GM19023 (cell line): ENCODE data around the gene HIGD2A.
A peak's percentile ranks its signal among the peaks of the same experiment; 100 is the strongest.

Experiments used
- ATAC-seq: cut with Tn5 transposase; IDR thresholded peaks from one replicate; pipeline ENCODE4 v1.9.1; 2021; ENCODE audit warnings: mild to moderate bottlenecking, moderate library complexity; ENCODE audit not compliant: unreplicated experiment

HIGD2A gene, protein sequence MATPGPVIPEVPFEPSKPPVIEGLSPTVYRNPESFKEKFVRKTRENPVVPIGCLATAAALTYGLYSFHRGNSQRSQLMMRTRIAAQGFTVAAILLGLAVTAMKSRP

DNA sequence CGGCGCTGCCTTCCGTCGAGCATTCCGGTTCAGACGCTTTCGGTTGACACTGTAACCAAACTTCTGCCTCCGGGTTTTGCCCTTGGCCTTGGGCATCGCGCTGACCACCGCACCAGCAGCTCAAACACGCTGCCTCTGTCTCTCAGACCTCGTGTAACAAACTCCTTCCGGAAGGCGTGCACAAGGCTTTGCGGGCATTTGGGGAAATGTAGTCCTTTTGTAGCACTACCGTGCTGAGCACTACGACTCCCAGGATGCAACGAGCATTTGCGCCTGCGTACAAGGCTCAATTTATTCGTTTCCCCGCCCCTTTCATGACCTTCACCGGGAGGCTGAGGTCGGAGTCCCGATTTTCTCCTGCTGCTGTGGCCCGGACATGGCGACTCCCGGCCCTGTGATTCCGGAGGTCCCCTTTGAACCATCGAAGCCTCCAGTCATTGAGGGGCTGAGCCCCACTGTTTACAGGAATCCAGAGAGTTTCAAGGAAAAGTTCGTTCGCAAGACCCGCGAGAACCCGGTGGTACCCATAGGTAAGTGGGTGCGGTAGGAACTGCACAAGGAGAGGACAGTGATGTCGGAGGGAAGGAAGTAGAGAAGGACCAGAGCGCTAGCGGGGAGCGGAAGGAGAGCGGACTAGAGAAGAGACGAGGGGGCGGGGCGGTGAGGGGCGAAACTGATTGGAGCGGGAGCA, at the start of gene HIGD2A, which contains the start of gene NOP16:
Gene HIGD2A (plus strand): TSS at position 308 of the 691 bp plus-strand sequence. CDS start 69 bp downstream, at position 377.
Gene NOP16 (minus strand): TSS at position 155 of the 691 bp plus-strand sequence. CDS start 59 bp downstream, at position 96.
- ATAC-seq = peak; percentile 87

DNA sequence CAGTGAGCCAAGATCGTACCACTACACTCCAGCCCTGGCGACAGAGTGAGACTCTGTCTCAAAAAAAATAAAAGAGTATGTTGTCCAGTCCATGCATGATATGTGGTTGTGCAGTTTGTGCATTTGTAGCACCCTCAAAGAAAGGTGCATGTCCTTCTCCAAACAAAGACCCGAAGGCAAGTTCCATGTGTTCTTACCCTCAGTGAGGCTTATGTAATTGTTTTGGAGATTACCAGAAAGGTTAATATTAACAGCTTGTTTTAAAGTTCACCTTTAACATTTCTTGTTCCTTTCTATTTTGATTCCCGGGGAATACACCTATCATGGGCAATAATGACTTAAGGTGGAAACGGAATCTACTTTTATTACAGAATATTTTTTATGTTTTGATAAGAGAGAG, 49.2 kb upstream of the HIGD2A start:
- no peak for ATAC-seq

DNA sequence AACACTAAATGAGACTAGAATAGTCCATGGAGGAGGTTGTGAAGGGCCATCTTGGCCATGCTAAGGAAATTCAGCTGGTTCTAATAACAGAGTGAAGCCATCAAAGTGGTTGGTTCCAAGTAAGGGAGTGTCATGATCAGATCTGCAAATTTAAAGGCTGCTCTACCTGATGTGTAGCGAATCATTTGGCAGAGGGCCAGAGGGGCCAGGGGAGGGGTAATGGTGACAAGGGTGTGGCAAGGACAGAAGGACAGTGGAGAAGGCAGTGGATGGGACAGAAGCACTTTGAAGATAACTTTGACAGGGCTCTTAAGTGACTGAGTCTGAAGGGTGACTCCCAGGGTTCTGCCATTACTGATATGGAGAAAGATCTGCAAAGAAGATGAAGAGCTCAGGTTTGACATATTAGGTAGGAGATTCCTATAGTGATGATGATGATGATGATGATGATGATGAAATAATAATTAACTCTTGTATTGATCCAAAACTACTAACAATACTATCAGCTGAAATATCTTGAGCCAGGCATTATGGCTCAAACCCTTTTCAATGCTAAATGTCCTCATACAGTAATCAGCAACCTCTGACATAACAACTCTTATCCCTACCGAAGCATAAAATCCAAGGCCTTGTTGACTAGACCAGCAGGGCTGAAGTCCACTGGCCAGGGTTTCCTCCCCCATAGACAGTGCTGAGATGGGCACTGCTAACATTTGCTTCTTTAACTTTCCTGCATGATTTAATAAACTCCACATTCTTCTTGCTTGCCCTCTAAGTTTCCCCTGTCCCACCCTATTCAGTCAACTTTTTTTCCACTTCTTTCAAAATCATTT, 47.0 kb upstream of the HIGD2A start:
- no peak for ATAC-seq

DNA sequence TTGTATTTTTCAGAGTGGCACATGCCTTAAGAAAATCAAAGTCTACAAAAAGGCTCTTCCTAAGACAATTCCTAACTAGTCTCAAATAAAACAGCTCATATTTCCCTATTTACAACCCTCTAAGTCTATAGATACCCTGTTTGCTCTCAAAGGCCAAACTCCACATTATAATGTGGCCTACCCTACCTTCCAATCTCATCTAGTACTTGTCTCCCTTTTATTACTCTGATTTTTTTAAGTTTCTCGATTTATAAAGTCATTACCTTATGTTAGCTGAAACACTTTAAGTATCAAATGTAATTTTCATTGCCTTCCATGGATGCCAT, 46.4 kb upstream of the HIGD2A start:
- ATAC-seq = no peak

DNA sequence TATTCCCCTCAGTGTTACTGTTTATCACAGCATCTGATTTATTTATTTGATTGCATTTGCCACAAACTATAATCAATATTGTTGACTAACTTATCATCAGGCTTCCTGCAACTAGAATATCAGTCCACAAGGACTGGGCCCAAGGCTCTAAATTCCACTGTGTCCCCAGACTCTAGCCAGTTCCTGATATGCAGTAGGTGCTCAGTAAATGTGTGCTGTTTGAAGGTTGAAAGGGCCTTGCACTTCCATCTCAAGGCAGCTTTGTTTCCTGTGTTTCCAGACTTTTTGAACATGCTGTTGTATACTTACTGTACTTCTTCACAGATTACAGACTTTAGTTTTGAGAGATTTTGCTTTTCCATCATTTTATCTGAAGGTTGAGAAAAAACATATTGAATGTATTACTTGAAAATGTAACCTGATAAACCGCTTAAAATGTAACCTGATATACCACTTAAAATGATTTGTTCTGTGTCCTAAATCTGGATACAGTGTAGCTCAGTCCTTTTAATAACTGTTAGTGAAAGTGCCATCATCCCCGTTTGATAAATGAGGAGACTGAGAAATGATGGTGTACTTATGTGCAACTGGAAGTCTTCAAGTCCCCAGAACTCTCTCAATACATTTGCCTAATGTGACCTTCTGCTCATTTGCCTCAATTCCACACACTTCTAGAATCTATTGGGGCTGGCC, 45.6 kb upstream of the HIGD2A start:
- no peak for ATAC-seq

DNA sequence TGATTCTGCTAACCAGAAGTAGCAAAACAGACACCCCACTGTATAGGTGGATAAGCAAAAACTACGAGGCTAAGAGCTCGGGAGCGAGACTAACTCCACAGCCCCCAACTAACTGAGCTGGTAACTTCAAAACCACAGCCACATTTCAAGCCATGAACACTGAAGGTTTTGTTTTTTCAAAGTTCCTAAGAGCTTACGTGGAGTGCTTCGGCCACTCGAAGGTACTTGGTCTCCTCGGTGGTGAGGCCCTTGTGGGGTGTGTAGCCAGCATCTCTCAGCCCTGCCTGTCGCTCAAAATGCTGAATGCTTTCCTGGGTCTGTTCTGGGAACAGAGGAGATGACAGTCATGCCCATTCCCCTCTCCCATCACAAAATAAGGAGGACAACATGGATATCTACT, 38.1 kb upstream of the HIGD2A start:
- no peak for ATAC-seq

DNA sequence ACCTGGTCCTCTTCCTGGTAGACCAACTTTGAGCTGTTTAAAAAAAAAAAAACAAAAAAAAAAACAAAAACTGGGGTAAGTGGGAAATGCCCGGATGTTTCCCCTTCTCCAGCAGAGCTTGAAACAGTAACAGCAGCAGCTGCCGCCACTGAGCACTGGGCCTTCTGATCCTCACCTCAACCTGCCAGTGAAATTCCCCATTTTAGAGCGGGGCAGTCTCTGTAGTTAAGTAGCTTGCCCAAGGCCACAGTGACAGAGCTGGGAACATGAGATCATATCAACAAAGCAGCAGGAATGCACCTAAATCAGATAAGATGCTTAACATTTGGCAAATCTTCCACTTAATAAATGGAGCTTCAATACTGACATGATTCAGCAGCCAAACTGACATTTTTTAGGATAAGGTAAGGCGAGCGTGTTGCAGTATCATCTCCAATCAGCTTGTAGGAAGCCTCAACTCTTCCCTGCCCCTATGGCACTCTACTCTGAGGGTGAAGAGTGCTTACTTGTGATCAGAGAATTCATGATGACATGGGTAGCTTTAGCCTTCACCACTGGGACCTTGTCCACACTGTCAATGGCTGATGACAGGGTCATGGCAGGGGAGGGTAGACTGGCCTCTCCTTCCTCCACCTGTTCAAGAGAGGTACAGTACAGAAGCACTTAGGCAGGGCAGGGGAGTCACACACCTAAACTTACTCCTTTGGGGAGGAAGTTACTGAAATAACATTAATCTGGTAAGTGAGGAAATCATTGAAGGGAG, 36.3 kb upstream of the HIGD2A start:
- ATAC-seq = no peak

DNA sequence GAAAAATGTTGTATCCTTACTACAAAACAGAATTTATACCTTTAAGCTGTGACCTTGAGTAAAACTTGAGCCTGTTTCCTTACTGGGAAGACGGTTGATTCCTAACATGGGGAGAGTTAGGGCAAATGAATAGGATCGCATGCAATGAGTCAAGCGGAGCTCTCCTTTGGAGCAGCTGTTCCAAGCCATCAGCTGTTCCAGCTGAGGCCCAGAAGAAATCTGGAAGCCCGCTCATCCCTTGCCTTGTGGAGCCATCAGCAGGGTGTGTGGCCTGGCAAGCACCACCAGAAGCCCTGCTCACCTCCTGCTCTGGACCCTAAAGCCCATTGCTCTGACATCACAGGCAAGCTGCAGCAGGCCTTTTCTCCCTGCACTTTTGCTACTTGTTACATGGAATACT, 35.0 kb upstream of the HIGD2A start:
- ATAC-seq = no peak

DNA sequence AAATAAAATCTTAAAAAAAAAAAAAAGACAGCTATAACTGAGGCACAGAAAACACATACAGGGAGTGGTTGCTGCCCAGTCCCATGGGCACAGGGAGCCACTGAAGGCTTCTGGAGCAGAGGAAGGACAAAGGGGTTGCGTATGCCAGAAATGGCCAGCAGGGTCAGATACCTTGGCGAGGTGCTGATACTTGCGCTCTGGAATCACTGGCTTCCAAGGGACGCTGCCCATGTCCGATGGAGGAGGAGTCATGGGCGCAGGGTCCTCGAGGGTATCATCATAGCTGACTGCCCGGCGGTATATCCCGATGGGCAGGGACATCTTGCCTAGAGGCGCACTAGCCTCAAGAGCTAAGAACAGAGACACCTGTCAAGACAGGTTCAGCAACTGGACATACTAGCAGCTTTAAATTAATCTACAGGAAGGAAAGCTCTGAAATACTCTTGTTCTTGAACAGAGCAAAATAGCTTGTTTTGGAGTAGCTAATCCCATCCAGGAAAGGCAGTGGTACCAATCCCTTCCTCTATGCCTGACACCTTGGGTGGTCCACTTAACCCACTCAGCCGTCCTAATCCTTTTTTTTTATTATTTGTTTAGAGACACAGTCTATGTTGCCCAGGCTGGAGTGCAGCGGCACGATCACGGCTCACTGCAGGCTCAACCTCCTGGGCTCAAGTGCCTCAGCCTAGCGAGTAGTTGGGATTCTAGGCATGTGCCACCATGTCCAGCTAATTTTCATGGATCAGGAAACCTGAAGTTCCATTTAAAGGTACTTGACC, 33.0 kb upstream of the HIGD2A start:
- ATAC-seq = no peak

DNA sequence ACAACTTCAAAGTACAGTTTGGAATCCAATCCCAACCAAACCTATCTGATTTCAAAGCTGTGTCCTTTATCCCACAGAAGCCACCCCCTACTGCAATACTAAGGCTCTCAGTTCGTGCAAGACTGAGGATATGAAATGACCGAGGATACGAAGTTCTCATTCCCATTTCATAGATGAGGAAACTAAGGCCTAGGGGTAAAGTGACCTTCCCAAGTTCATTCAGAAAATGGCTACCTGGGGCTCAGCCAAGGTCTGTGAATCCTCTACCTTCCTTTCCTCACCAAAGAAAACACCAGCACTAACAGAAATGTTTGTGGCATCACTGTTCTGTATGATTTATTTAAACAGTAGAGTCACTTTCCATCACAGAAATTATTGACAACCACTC, 32.4 kb upstream of the HIGD2A start:
- no peak for ATAC-seq

DNA sequence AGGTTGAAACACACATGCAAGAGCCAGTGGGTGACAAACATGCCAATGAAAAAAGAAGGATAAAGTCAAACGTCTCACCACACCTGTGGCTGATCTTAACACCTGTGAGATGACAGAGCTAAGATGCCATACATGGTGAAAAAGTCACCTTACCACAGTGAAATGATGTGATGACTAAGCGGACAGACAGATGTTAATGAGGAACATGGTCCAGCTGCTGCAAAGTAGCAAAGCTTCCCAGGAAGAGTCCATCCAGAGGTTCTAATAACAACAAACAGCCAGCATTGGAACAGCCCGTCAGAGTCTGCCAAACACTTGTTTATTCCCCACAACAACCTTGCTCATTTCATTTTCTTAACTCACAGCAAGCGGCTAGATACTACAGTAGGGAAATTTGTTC, 28.9 kb upstream of the HIGD2A start:
- no peak for ATAC-seq

DNA sequence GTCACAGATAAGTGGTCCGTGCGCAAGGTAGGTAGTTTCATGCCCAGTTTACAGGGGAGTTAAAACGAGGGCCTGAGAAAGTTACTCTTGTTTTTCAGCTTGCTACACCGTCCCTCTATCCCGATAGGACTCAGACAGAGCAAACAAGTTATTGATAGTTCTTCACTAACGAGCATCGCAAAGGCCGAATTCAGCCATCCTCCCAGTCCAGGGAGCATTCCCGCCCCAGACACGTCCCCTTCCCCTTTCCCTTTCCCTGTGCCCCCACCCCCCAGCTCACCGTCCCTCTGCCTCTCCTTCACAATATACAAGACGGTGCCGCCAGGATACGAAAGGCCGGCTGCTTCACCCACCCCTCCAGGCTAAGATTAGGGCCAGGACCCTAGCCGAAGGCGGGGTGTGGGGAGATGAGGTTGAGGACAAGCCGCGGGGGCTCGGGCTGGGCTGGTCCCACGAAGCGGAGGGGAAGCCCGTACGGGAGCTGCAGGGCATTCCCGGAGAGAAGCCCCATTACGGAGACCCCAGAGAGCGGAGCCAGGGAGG, 27.6 kb upstream of the HIGD2A start:
- no peak for ATAC-seq

DNA sequence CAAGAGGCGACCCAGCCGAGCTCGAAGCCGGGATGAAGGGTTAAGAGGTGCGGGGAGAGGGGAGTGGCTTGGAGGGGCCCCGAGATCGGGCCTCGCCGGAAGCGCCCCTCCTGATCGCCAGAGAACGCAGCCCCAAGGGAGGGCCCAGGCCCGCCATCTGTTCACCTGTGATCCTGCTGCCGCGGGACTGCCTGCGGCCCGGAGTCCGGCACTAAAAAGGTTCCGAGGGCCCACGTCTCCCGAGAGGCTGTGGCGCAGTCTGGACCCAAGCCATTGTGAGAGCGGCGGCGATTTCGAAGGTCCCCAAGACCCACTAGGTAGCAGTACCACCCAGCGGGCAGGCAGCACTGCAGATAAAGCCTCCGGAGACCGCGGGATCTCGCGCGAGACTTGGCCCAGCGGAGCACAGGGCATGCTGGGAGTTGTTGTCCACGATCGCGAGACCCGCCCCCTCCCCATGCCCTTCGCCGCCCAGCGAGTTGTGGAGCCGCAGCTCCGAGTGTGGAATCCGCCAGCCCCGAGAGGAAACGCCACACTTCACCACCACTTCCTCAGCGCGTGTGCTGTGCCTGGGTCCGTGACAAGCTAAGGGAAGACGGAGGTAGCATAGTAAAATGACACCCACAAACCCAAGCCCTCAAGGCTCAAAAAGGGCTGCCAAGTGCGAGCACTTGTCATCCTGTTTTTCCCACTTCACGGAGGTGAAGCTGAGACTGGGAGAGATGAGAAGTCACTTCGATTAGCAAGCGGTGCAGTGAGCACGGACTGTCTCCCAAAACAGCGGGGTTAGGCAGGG, 26.9 kb upstream of the HIGD2A start, which contains the start of gene KIAA1191:
Gene KIAA1191 (minus strand): TSS at position 328 of the 796 bp plus-strand sequence. CDS start 2,256 bp downstream, outside the sequence.
- ATAC-seq = peak; percentile 84

DNA sequence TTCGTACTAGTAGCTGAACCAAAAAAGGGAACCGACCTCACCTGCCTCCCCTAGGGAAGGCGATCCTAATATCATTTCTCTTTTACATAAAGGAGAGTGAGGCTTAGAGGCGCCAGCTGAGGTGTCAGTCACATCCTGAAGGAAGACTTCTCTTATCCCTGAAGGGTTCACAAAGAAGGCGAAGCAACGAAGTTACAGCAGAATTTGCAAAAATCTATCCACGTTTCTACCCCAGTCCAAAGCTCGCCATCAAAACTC, 26.4 kb upstream of the HIGD2A start:
- ATAC-seq = no peak

DNA sequence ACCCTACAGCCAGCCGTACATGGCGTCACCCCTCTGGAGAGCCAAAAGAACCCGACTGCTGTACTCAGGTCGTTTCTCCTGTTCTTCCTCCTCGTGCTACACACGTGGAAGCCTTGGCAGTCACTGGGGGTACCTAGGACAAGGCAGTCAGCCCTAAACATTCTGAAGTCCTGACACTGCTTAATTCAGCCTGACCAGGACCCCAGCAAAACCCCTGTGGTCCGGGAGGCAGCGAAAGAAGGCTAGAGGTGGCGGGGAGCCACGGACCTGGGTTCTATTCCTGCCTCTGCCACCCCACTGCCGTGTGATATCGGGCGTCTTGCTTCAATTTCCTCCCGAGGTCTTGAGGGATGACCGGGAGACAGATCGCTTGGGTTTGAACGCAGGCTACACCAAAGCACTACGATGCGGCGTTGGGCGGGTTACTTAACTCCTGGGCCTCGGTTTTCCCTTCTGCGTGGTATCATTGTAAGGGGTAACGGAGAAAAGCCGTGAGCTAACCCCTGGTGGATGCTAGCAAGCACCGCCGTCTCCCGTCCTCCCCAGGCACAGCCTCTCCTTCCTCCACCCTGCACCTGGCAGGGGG, 23.7 kb upstream of the HIGD2A start:
- ATAC-seq = no peak

DNA sequence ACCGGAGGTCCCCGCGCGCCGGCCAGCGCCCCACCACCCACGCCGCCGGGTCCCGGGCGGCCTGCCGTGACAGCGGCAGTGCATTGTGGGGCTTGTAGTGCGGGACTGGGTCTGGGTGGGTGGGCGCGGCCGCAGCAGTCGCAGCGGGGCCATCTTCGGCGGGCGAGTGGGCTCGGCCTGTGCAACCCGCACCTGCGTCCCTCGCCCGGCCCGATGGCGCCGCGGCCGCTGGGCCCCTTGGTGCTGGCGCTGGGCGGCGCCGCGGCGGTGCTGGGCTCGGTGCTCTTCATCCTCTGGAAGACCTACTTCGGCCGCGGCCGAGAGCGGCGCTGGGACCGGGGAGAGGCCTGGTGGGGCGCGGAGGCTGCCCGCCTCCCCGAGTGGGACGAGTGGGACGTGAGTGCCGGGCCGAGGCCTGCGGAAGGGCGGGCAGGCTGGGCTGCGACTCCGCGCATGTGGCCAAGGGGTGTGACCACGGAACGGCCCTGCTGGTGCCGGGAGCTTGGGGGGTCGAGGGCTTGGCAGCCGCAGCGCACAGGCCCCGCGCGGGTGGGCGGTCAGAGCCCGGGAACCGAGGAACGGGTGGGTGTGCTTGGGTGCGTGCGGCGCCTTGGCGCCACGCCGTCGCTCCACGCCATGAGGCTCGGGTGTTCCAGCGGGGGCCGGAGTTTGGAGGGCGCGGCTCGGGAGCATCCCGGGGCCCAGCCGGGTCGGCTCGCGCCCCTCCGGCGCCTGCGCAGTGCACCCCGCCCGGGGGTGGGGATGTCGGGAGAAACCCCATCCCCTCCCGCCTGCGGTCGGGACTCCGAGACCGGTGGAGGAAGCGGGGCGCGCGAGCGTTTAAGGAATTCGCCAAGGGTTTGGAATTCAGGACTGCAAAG, 23.0 kb upstream of the HIGD2A start, which contains the start of gene ARL10:
Gene ARL10 (plus strand): TSS at position 137 of the 881 bp plus-strand sequence. CDS start 77 bp downstream, at position 214.
- peak; percentile 37 for ATAC-seq

DNA sequence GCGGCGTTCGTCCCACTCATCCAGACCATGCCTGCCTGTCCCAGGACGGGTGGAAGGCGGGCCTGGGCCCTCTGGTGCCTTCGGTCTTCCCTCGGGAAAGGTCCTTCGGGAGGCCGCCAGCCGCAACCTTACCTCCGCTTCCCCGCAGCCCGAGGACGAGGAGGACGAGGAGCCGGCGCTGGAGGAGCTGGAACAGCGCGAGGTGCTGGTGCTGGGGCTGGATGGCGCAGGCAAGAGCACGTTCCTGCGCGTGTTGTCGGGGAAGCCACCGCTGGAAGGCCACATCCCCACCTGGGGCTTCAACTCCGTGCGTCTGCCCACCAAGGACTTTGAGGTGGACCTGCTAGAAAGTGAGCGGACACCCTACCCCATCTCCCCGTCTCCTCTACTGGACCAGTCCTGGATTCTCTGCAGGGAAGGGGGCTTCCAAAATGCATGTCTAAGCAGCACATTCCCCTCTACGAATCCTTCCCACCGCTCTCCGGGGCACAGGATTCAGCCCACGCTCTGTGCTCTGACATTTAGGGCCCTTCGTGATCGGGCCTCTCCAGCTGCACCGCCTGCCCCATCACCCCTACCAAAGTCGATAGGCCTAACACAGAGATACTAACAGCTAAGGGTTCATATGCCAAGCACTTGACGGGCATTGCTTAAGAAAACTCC, 22.2 kb upstream of the HIGD2A start:
- no peak for ATAC-seq
